ENCODE data around the gene GTPBP1.

GTPBP1 gene

DNA sequence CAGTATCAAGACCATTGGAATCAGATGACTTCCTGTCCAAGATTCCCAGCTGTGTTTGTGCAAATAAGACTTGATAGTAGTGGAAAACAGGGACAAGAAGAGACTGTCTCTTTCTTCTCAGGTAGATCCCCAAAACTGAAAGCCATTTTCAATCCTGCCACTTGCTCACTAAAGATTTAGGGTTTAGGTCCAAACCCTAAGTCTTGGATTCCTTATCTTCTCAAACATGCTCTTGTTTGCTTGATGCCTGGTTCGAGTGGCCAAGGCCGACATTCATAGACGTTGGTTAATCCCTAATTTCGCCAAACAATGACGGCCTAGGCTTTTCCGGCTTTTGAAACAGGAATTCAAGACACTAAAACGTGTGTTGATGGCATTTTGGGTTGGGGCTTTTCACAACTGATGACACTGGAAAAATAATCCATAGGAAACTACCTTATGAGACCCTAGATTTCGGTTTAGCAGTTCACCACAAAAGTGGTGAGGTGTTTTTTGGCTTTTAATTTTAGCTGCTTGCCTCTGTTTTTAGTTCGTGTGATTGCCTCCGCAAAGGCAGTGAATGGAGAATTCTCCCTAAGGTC is 1.0 kb upstream of the GTPBP1 start:
- DNase-seq, result no peak

DNA sequence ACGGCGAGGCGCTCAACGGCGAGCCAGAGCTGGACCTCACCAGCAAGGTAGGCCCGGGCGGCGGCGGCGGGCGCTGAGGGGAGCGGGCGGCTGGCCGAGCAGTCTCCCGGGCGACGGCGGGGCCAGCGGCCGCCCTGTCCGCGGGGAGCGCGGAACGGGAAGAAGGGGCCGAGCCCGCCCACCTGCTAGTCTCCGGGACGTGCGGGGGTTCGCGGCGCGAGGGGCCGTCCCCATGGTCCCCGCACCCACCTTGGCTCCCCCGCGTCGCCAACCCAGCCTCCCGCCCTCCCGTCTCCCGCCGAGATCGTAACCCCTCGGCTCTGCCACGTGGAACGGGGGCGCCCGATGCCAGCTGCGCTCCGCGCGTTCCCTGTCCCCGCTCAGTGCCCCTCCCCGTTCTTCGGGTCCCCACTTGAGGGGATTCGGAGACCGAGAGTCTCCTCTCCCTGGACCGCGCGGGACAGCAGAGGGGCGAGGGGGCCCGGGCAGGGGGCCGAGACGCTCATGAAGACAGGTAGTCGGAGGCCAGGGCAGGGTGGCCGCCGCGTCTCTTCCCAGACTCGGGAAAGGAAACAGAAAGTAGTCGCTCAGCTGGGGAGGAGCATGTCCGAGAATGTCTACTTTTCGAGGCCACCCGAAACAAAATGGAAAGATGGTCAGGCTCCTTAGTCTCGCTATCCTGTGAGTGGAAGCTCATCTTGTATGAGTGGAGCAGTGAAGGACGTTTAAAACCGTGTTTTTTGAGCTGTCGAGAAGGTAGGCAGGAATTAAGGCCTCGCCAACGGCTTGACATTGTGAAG is 557 bp downstream of the GTPBP1 start:
- peak; percentile 27 for DNase-seq

- no peak for DNase-seq
These were observed 1.1 kb downstream of the GTPBP1 start for GRCh38 chr22:38706901-38707195.

DNA sequence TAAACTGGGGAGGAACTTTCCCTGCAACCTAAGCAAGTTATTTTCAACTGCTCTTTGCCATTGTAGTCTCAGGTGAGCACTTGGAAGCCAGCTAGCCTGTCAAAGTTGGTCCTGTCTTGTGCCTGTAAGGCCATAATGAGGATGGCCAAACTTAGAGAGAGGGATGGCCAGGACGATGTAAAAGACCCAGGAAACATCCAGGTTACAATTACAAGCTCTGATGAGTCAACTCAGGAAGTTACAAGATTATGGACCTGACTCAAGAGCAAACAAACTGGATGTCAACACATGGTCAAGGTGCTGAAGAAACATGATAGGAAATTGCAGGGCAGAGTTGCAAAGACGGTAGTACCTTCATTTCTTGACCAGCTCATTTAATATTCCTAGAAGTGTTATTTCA is 1.6 kb downstream of the GTPBP1 start:
- no peak for DNase-seq

DNA sequence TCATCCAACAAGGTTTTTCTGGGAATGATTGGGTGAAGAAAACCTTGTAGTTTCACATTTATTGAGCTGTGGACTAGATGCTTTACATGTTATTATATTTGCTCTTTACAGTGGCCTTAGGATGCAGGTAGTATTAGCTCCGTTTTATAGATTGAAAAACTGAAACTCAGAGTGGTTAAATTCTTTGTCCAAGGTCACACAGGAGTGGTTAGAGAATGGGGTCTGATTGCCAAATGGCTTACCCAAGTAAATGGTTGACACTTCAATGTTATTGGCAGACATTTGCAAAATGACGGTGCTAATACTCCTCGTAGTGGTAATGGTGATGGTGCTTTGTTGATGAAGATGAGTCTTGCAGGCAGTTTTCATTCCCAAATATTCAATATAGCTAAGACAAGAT is 2.2 kb downstream of the GTPBP1 start:
- DNase-seq, result no peak

DNA sequence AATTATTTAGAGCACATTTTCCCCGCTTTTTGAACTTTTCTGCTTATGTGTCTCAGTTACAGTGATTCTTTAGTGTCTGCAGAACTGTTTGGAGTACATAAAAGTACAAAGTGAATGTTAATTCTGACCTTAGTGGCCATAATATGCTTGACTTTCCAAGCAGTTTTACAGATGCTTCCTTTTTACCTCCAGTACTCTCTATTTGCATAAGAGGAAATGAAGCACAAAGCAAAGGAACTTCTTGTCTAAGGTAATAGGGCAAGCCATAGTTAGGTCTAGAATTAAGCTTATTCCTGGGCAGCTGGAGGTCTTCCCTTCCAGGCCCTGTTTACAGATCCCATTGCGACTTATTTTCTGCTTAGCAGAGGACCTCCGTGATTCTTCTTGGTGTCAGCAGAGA is 3.6 kb downstream of the GTPBP1 start:
- no peak for DNase-seq

DNA sequence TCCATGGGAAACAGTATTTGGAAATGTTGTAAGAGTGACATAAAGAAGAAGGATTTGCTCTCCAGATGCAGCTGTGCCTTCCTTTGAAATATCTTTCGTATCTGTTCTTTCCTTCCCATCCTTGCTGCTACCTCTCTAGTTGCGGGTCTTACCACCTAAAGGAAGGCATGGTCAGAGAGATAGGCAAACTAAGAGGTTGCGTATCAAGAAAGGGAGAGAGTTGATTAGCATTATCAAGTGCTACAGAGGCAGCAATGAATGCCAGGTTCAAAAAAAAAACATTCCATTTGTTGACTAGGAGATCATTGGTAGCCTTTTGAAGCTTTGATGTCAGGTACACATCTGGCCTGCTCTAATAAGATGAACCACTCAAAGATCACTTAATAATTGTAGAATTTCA is 4.6 kb downstream of the GTPBP1 start:
- no peak for DNase-seq

GRCh38 chr22:38710866-38711265 is 5.1 kb downstream of the GTPBP1 start:
- no peak for DNase-seq

DNA sequence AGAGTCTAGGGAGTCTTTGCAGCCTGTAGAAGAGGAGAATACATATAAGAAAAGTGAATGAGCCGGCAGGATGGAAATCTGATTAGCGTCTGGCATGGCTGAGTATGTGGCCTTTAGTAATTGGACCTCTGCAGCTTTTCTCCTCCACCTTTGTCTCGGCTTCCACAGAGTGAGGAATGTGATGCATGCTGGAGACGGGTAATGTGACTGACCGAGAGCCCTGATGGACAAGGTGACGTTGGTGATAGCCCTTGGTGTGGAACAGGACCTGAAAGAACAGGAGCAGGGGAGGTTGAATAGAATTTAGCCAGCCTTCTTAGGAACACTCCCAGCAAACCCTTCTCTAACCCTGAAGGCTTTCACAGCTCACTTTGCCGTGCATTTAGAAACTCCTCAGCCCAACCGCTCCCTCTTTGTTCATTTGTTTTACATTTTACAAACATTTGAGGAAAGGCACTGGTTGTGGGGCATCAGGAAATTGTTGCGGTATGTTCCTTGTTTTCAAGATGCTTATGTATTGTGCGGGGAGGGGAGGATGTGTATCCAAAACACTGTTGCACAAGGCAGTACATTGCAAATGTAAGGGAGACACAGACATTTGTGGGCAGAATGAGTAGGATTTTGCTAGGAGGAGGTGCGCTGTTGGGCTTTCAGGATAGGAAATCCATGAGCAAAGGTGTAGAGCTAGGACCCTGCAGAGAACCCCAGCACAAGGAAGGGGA is 6.9 kb downstream of the GTPBP1 start:
- DNase-seq, result no peak

DNA sequence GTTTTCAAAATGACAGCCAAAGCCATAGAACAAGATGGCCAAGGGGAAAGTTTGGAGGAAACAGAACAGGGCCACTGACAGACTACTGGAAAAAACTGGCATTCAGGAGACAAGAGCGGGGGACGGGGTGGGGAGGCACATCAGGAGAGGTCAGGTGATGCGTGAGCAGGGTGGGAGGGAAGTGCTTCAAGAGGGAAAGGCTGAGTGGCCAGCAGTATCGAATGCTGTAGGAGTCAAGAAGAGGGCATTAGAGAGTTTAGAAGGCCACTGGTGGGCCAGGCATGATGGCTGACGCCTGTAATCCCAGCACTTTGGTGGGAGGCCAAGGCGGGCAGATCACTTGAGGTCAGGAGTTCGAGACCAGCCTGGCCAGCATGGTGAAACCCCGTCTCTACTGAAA is 8.2 kb downstream of the GTPBP1 start:
- DNase-seq, result no peak

DNA sequence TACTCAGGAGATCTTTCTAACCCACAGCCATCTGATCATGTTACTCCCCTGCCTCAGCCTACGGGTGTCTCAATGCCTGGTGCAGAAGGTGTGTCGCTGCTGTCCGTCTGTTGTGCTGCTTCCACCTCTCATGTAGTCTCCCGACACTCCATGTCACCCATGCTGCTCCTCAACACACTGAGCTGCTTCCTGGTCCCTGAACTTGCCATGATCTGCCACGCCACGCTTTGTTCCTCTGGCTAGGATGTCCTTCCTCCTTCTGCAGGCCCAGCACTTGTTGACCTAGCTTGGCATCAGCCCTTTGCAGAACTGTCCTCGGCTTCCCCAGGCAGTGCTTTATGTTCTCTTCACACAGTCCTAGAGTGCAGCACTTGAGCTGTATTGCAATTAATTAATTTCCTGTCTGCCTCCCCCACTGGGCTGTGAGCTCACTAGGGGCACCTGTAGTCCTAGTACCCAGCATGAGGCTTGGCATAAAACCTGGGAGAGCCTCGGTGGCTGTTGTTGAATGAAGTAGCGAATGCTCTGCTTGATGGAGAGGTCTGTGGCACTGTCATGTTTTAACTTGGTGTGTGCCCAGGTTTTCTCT is 9.5 kb downstream of the GTPBP1 start:
- DNase-seq, result no peak

DNA sequence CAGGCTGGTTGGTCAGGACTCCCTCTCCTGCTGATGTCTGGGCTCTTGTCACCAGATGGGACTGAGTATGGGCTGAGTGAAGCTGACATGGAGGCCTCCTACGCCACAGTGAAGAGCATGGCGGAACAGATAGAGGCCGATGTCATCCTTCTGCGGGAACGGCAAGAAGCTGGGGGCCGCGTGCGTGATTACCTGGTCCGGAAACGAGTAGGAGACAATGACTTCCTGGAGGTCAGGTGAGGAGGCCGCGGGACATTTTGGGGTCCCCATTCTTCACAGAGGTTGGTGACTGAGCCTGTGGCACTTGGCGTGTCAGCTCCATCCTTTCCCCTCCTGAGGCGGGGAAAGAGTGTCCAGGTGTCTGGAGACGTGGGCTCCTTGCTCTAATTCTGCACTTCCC is 10.1 kb downstream of the GTPBP1 start:
- DNase-seq, result no peak

- no peak for DNase-seq
These were observed 10.5 kb downstream of the GTPBP1 start for GRCh38 chr22:38716271-38716670.

DNA sequence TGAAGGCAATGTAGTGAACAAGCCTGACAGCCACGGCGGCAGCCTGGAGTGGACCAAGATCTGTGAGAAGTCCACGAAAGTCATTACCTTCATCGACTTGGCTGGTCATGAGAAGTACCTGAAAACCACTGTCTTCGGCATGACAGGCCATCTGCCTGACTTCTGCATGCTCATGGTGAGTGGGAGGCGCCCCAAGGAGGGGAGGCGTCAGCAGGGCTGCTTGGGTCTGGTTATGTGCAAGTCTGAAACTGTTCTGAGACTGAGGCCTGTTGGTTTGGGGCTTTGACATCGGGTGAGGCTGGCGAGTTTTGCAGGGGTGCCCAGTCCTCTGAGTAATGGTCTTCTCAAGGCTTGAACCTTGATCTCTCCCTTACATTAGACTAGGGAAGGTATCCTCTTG is 11.1 kb downstream of the GTPBP1 start:
- no peak for DNase-seq

DNA sequence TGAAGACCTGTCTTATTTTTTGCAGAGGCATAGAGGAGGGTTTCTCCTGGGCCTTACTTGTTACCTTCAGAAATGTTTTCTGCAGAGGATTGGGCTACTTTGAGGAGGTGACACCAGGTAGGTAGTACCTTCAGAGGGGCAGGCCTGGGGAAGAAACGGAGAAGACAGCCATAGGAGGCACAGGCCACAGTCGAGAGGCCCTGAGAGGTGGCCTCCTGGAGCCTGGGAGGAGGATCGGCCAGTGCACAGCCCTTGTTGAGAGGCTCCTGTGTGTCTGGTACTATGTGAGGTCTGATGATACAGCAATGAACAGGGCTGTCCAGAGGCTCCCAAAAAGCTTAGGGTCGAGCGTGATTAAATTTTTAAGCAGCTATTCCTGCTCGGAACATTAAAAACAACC is 11.5 kb downstream of the GTPBP1 start:
- no peak for DNase-seq

GRCh38 chr22:38718414-38718813 is 12.7 kb downstream of the GTPBP1 start:
- no peak for DNase-seq

DNA sequence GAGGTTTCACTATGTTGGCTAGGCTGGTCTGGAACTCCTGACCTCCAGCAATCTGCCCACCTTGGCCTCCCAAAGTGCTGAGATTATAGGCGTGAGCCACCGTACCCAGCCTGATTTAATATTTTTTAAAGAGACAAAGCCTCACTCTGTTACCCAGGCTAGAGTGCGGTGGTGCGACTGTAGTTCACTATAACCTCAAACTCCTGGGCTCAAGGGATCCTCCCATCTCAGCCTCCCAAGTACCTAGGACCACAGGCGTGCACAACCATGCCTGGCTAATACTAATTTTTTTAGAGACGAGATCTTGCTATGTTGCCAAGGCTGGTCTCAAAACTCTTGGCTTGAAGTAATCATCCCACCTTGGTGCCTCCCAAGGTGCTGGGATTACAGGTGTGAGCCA is 13.5 kb downstream of the GTPBP1 start:
- no peak for DNase-seq

DNA sequence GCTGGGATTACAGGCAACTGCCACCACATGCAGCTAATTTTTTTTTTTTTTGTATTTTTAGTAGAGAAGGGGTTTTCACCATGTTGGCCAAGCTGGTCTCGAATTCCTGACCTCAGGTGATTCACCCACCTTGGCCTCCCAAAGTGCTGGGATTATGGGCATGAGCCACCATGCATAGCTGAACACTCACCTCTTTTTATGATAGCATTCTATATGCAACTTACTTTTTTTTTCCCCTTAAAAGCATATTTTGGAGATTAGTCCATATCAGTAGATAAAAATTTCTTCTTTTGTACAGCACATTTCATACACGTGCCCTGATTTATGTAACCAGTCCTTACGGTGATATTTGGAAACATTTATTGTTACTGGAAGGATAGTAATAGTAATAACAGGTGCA is 14.6 kb downstream of the GTPBP1 start:
- DNase-seq, result no peak

DNA sequence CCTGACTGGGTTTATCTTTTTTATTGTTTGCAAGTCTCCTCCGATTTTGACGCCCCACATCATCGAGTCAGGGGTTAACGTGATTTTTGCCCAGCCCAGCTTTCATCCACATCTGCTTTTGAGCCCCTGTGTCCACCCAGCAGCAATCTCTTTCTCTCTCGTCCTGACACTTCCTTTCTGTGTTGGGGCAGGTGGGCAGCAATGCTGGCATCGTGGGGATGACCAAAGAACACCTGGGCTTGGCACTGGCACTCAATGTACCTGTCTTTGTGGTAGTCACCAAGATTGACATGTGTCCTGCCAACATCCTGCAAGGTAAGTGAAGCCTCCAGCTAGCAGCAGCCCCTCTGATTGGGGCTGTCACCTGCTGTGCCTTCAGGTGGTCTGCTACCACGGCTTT is 15.8 kb downstream of the GTPBP1 start:
- DNase-seq, result no peak

DNA sequence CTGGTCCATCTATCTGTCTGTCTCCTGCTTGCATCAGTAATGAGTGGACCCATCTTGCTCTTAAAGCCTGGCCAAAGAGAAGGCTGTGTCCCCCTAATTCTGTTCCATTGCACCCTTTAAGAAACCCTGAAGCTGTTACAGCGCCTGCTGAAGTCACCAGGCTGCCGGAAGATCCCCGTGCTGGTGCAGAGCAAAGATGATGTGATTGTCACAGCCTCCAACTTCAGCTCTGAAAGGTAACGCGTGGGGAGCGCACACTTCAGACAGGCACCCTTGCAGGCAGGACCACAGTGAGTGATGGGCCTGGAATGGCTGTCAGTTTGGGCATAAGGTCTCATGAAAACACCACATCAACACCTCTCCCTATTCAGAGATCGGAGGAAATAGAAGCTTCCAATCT is 18.4 kb downstream of the GTPBP1 start:
- no peak for DNase-seq

GRCh38 chr22:38724926-38725571 is 19.3 kb downstream of the GTPBP1 start:
- DNase-seq, result peak; percentile 38

GRCh38 chr22:38725900-38726655 is 20.3 kb downstream of the GTPBP1 start:
- DNase-seq, result no peak

DNA sequence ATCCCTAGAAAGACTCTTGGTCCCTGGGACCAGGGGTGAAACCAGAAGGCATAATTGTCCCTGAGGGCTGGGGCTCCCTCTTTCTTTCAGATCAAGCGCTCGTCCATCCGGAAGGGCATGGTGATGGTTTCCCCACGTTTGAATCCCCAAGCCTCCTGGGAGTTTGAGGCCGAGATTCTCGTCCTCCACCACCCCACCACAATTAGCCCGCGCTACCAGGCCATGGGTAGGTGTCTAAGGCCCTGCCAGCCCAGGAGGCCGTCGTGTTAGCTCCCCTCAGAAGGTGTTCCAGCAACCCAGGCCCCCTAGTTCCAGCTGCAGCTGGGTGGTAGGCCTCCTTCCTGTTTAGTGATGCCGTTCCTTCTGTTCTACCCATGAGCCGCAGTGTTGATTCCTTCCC is 21.4 kb downstream of the GTPBP1 start:
- no peak for DNase-seq
